Kidney epithelial cell (primary cell): ENCODE measurements around the gene MTHFSD. TPM values are rescaled to one million over a fixed set of nuclear protein-coding genes. Genes with fewer than 3 reads are reported as not detected.

Experiments used
- DNase-seq: peaks from one replicate; pipeline ENCODE4 v3.0.0-alpha.2; 2010; ENCODE audit warnings: low read depth
- H3K27me3 ChIP-seq: 2 replicates; pipeline ENCODE4 v1.6.0; 2011; ENCODE audit warnings: low read length; ENCODE audit not compliant: control insufficient read depth, insufficient read depth
- H3K36me3 ChIP-seq: 2 replicates; pipeline ENCODE4 v1.5.1; 2011; ENCODE audit warnings: low read length; ENCODE audit not compliant: control insufficient read depth, insufficient read depth
- H3K4me3 ChIP-seq: 2 replicates; pipeline ENCODE4 v1.5.1; 2011; ENCODE audit warnings: low read depth, mild to moderate bottlenecking, control low read depth, low read length
- total RNA-seq: library from RNA; depleted of rRNA; stranded (reverse); fragments of >200 nt; gene quantifications from 2 replicates; pipeline ENCODE4 v1.2.3, GENCODE V29; 2015
- TF ChIP-seq, protein P1 (sequence below): IDR thresholded peaks from 2 replicates; pipeline ENCODE4 v1.5.1; 2011; ENCODE audit warnings: mild to moderate bottlenecking, moderate library complexity, low read length, control low read depth, inconsistent platforms; ENCODE audit not compliant: insufficient read depth, poor library complexity, severe bottlenecking

MTHFSD gene
- total RNA-seq, 1 donor from 2014 or later, result 26.1 TPM

DNA sequence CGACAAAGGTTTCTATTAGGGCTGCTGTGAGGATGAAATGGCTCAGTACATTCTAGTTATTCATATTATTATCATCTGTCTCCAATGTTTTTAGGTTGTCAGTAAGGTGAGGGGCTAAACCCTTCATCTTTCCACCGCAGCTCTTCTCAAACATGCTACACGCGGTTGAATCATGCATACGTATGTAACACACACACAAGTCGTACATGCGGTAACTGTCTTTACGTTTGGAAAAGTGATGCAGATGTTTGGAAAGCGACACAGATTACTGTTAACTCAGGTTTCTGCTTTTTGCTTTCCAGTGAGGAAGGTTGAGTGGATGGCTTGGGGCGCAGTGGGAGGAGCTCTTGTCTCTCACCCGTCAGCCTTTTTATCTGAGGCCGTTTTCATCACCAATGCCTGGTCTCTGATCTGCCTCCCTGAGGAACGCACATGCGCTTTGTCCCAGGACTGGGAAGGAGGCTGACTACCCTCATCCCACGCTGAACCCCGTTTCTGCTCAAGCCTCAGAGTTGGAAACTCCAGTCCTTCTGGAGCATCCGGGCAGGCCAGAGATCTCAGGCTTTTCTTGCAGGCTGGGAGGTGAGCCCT is 20.2 kb upstream of the MTHFSD start:
- no peak for DNase-seq
- Histone ChIP-seq H3K36me3 (peaks cover 1% of the 10 kb centered on the region), H3K27me3 (no peaks in the 10 kb centered on the region), H3K4me3 (no peak overlapping the region)
- TF ChIP-seq, protein P1, sequence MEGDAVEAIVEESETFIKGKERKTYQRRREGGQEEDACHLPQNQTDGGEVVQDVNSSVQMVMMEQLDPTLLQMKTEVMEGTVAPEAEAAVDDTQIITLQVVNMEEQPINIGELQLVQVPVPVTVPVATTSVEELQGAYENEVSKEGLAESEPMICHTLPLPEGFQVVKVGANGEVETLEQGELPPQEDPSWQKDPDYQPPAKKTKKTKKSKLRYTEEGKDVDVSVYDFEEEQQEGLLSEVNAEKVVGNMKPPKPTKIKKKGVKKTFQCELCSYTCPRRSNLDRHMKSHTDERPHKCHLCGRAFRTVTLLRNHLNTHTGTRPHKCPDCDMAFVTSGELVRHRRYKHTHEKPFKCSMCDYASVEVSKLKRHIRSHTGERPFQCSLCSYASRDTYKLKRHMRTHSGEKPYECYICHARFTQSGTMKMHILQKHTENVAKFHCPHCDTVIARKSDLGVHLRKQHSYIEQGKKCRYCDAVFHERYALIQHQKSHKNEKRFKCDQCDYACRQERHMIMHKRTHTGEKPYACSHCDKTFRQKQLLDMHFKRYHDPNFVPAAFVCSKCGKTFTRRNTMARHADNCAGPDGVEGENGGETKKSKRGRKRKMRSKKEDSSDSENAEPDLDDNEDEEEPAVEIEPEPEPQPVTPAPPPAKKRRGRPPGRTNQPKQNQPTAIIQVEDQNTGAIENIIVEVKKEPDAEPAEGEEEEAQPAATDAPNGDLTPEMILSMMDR, result no peak

DNA sequence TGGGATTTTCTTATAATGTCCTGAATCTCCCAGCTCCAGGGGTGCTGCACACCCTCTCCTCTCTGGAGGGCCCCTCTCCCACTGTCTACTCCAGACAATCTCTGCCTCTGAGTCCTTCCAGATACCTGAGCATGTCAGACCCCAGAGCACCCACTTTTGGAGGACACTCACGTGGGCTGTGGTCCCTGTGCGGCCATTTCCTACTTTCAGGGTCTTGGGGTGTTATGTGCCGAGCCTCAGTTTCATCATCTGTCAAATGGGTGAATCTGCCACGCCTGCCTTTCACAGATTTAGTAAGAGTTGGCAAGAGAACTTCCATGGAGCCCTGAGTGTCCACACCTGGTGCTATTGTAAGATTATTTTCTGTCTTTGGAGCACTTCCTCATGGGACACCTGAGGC is 19.6 kb upstream of the MTHFSD start:
- Histone ChIP-seq H3K36me3 (peaks cover 1% of the 10 kb centered on the region), H3K4me3 (no peak overlapping the region), H3K27me3 (no peaks in the 10 kb centered on the region)
- no peak for DNase-seq
- TF ChIP-seq, protein P1, result no peak

DNA sequence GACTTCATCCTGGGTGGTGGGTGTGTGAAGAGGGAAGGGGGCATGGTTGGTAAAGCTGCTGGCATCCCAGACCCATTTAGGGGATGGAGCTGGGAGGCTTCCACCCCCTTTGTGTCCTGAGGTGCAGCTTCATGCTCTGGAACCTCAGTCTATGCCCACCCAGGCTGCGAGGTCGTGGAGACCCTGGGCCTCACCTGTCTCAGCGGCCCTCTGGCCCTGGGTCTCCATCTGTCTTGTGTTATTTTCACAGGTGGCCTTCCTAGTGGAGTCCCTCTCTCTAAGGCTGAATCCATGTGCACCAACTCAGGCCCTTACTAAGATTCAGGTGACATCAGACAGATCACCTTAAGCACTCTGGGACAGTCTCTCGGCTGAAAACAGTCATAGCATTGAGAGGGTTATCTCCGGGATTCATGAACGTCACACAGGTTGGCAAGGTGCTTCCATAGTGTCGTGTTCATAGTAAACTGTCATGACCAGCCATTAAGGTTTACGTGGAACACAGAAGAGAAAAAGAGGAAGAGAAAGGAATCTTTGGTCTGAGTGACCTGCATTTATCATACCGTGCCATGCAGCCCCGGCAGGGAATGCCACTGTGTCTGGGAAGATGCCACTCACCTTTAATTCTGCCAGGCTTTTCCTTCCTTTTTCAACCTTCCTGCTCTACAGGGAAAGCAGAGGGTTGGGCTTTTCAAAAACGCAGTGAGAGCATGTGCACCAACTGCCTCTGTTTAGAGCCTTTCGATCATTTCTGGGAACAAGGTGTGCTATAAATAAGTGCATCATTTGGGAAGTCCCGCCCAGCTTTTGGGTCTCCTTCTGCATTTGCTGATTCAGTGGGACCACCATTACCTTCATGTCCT is 18.8 kb upstream of the MTHFSD start:
- TF ChIP-seq, protein P1, result no peak
- peaks cover 1% of the 10 kb centered on the region for H3K36me3 ChIP-seq
- no peak for DNase-seq
- no peak overlapping the region for H3K4me3 ChIP-seq
- H3K27me3 ChIP-seq, result no peaks in the 10 kb centered on the region

DNA sequence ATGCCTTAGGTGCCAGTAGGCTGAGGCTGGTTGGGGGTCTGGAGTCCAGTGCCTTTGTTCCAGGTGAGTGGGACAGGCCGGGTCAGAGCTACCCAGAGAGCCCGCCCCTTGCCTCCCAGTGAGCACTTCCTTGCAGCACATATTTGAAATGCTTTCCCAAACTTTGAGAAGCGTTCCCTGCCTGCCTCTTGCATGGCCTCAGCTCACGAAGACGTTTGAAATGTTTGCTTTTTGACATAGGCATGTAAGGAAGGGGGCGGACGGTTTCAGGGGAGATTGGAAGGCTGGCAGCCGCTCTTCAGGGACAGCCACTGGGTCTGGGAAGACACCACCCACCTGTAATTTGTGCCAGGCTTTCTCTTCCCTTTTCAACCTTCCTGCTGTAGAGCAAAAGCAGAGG is 18.2 kb upstream of the MTHFSD start:
- H3K36me3 ChIP-seq, result peaks cover 1% of the 10 kb centered on the region
- TF ChIP-seq, protein P1, result no peak
- H3K4me3 ChIP-seq, result no peak overlapping the region
- DNase-seq, result no peak
- H3K27me3 ChIP-seq, result peaks cover 2% of the 10 kb centered on the region

DNA sequence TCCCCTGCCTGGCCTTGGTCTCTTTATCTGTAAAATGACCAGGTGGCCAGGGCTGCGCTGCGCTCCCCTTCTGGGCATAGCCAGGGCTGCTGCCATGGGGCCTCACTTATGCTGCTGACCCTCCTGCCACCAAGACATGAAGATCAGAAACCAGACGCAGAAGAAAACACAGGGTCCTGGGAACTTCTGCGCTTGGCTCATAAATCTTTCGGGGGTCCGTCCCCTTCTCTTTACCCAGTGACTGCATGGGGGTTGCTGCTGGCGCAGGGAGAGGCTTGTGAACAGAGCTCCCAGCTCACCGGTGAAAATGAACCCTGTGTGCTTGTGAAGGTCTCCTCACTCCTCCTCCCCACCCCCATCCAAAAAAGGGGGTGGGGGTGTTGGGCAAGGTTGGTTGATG is 17.6 kb upstream of the MTHFSD start:
- peaks cover 2% of the 10 kb centered on the region for H3K27me3 ChIP-seq
- TF ChIP-seq, protein P1, result no peak
- no peak overlapping the region for H3K4me3 ChIP-seq
- DNase-seq, result no peak
- H3K36me3 ChIP-seq, result peaks cover 1% of the 10 kb centered on the region

DNA sequence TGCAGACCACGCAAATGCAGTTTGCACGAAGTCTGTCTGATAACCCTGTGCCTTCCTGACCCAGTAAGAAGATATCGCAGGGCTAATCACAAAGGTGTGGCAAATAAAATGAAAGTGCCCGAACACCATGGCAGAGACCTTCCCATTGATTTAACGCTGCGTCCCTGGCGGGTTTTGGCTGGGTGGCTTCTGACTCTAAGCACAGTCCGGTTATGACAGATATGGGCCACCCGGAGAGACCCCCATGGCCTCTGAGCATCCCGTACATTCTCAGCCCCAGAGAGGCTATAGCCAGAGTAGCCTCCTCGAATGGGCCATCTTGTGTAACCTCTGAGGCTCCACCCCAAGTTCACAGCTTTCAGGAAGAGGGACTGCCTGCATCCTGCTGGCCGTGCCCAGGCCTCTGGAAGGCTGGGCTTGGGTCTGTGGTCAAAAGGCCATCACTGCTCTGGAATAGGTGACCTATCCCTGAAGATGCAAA is 17.0 kb upstream of the MTHFSD start:
- DNase-seq, result no peak
- no peak overlapping the region for H3K4me3 ChIP-seq
- H3K36me3 ChIP-seq, result peaks cover 1% of the 10 kb centered on the region
- TF ChIP-seq, protein P1, result no peak
- H3K27me3 ChIP-seq, result peaks cover 2% of the 10 kb centered on the region
